Vagina (tissue), 2 donors: ENCODE measurements around the gene ATL1. TPM values are rescaled to one million over a fixed set of nuclear protein-coding genes. Genes with fewer than 3 reads are reported as not detected.

Source experiments
- DNase-seq, 2 donors: peaks; one replicate each; pipeline ENCODE4 v3.0.0-alpha.2; 2017; ENCODE audit errors: extremely low spot score in 2 of 2
- H3K27ac ChIP-seq: fragments of 200-600 bp; sonication (generic); one replicate; pipeline ENCODE4 v1.5.1; 2019
- H3K27me3 ChIP-seq: fragments of 200-600 bp; sonication (generic); one replicate; pipeline ENCODE4 v1.5.1; 2019
- H3K36me3 ChIP-seq, 2 donors: fragments of 200-600 bp; sonication (generic); one replicate each; pipeline ENCODE4 v1.5.1; 2017 to 2019
- H3K4me1 ChIP-seq: fragments of 200-600 bp; sonication (generic); one replicate; pipeline ENCODE4 v1.5.1; 2019
- H3K4me3 ChIP-seq, 2 donors: fragments of 200-600 bp; sonication (generic); 1 replicate in 1 of 2; 2 replicates in 1 of 2; pipeline ENCODE4 v1.5.1; 2016 to 2019
- H3K9me3 ChIP-seq: fragments of 200-600 bp; sonication (generic); one replicate; pipeline ENCODE4 v1.5.1; 2019
- POLR2A ChIP-seq, 2 donors: fragments of 450-650 bp; IDR thresholded peaks; one replicate each; pipeline ENCODE4 v1.6.1; 2017; ENCODE audit warnings: antibody characterized with exemption in 2 of 2, mild to moderate bottlenecking in 2 of 2, moderate library complexity in 2 of 2
- POLR2AphosphoS5 ChIP-seq, 2 donors: sonication (generic); formaldehyde crosslinking; IDR thresholded peaks; one replicate each; pipeline ENCODE4 v1.9.0; 2017; ENCODE audit warnings: antibody characterized with exemption in 2 of 2, mild to moderate bottlenecking in 2 of 2, low read depth in 1 of 2; ENCODE audit not compliant: insufficient read depth in 1 of 2
- intact Hi-C: fragments of 100-400 bp; cut with DNase I; formaldehyde crosslinking; loops from one replicate; pipeline ENCODE4 v1.15.1; 2023
- total RNA-seq: library from RNA; depleted of rRNA; stranded (reverse); fragments of >200 nt; gene quantifications from one replicate; pipeline ENCODE4 v1.2.3, GENCODE V29; 2016
- TF ChIP-seq, protein P1 (sequence below), 3 experiments: fragments of 450-650 bp in 2 of 3; fragments of 200-600 bp in 1 of 3; sonication (generic) in 1 of 3; IDR thresholded peaks; one replicate each; pipeline ENCODE4 v1.5.1; 2017 to 2019; ENCODE audit warnings: antibody characterized with exemption in 3 of 3, mild to moderate bottlenecking in 2 of 3, moderate library complexity in 2 of 3

Gene ATL1
- total RNA-seq, 1 donor from 2014 or later, result 6.9 TPM

DNA sequence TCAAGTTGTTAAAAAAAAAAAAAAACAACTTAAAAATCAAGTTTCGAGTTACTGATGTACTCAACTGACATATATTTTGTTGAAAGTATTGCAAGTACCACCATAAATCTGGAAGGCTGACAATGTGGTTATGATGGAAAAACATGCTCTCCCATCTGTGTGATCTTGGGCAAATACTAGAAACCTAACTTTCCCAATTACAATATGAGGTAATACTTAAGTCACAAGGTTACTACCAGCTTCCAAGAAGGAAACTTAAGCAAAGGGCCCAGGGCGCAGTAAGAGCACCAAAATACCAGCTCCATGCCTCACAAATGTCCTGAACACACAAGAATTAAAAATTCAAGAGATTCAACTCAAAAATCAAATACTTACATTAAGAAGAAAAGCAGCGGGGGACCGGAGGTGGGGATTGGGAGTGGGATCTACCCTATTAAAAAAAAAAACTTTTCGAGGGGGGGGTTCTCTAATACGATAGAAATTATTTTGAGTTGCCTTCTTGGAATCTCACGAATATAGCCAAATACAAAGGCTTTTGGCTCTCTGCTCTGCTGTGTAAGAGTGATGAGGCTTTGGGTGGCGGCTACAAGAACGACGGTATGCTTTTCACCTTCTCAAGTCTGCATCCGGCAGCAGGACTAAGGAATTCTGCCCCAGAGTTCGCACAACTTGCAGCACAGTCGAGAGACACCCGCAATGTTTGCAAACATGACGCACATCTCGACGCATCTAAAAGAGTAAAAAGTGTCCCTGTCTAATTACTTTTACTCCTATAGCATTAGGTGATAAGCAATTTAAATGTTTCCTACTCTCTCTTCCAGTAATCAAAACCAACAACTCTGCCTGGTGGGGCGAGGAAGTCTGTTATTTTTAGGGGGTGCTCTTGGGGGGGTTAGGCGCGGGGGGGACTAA lies 107.1 kb downstream of the ATL1 start:
- H3K27ac ChIP-seq, result peak overlapping the region; percentile 98
- no peaks in the 10 kb centered on the region for H3K27me3 ChIP-seq
- peaks cover 34% of the 10 kb centered on the region for H3K4me1 ChIP-seq
- H3K4me3 ChIP-seq, result peak overlapping the region; percentile 73 to 91
- no peaks in the 10 kb centered on the region for H3K9me3 ChIP-seq
- intact Hi-C loops, result no loop called here
- no peaks in the 10 kb centered on the region for H3K36me3 ChIP-seq
- TF ChIP-seq, protein P1, sequence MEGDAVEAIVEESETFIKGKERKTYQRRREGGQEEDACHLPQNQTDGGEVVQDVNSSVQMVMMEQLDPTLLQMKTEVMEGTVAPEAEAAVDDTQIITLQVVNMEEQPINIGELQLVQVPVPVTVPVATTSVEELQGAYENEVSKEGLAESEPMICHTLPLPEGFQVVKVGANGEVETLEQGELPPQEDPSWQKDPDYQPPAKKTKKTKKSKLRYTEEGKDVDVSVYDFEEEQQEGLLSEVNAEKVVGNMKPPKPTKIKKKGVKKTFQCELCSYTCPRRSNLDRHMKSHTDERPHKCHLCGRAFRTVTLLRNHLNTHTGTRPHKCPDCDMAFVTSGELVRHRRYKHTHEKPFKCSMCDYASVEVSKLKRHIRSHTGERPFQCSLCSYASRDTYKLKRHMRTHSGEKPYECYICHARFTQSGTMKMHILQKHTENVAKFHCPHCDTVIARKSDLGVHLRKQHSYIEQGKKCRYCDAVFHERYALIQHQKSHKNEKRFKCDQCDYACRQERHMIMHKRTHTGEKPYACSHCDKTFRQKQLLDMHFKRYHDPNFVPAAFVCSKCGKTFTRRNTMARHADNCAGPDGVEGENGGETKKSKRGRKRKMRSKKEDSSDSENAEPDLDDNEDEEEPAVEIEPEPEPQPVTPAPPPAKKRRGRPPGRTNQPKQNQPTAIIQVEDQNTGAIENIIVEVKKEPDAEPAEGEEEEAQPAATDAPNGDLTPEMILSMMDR (IDR thresholded peaks at IDR 0.05), result no peak
- TF ChIP-seq POLR2AphosphoS5 (IDR thresholded peaks at IDR 0.05; ENCODE audit: insufficient read depth in 1 of 2, low read depth in 1 of 2) (peak in 1 of 2 donors; percentile 69), POLR2A (IDR thresholded peaks at IDR 0.05) (peak in 1 of 2 donors; percentile 55)
- DNase-seq, result no peak

DNA sequence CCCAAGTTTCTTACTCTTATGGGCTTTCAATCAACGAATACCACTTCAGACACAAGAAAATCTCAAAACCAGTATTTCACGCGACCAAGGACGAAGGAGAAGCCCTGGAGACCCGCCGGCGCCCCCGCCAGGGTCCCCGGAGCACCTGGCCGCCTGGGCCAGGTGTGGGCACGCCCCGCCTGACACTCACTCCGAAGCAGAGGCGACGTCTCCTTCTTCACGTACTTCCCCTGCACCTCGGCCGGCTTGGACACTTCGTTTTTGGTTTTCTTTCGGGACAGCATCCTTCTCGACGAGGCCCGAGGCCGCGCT lies 107.7 kb downstream of the ATL1 start:
- Histone ChIP-seq H3K27ac (peak overlapping the region; percentile 98), H3K9me3 (no peaks in the 10 kb centered on the region), H3K4me3 (peak overlapping the region; percentile 73 to 91), H3K27me3 (no peaks in the 10 kb centered on the region), H3K4me1 (peaks cover 34% of the 10 kb centered on the region), H3K36me3 (no peaks in the 10 kb centered on the region)
- intact Hi-C loops, result no loop called here
- no peak for DNase-seq
- TF ChIP-seq POLR2AphosphoS5 (IDR thresholded peaks at IDR 0.05; ENCODE audit: insufficient read depth in 1 of 2, low read depth in 1 of 2) (no peak), POLR2A (IDR thresholded peaks at IDR 0.05) (no peak)
- TF ChIP-seq, protein P1 (IDR thresholded peaks at IDR 0.05), result no peak

DNA sequence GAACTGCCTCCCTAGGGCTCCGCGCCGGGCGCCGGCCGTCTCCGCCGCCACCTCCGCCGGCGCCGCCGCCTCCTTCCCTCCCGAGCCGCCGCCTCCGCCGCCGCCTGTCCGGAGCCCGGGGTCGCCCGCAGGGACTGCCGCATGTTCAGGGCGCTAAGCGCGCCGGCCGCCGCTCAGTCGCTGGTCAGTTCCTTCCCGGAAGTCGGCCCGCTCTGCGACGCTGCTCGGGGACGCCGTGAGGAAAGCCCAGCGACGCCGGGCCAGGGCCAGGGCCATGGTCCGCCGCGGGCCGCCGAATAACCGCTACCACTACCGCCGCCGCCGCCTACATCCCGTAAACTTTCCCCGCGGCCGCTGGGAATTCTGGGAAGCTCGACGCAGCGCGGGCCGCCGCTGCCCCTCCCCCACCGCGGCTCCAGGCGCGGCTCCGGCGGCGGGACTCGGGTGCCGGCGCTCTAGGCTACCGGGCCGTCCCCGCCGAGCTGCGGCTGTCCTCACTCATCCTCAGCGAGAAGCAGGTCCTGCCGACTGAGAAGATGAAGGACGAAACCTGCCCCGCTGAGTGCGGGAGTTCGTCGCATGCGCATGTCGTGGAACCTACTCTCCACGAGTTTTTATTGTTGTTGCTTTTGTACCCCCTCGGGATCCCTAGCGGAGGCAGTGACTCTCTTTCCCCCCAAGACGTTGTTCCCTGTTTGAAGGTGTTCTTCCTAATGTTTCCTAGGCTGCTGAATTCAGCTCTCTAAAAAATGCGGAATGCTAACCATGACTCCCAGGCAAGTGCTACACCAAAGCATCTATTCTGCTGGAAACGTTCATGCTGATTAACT lies 108.3 kb downstream of the ATL1 start, which contains the start of gene SAV1:
TSS of gene SAV1 (minus strand) at position 311 of the 830 bp plus-strand sequence. CDS start 339 bp downstream, outside the sequence.
- Histone ChIP-seq H3K27ac (peak within 1 kb of the TSS; percentile 98), H3K36me3 (no peaks in the 10 kb centered on the region), H3K27me3 (no peaks in the 10 kb centered on the region), H3K9me3 (no peaks in the 10 kb centered on the region), H3K4me1 (peaks cover 34% of the 10 kb centered on the region), H3K4me3 (peak within 1 kb of the TSS; percentile 73 to 91)
- intact Hi-C loops, result no loop called here
- TF ChIP-seq POLR2AphosphoS5 (IDR thresholded peaks at IDR 0.05; ENCODE audit: insufficient read depth in 1 of 2, low read depth in 1 of 2), result peak in 1 of 2 donors; percentile 74
- TF ChIP-seq, protein P1 (IDR thresholded peaks at IDR 0.05), result no peak
- peak in 1 of 2 donors; percentile 66 for TF ChIP-seq POLR2A (IDR thresholded peaks at IDR 0.05)
- DNase-seq, result peak in 1 of 2 donors; percentile 93

DNA sequence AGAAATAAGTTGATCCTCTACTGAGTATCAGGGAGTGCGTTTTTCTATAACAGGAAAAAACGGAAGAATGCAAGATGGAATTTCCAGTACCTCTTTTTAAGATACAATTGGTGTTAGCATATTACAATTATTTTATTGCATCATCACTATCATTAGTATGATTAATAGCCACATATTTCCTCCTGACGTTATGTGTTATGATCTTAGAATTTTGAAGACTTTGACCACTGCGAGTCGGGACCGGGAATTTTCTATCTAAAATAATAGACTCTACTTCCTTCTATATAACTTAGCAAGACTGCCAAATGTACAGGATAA lies 108.8 kb downstream of the ATL1 start:
- no peak for TF ChIP-seq POLR2AphosphoS5 (IDR thresholded peaks at IDR 0.05; ENCODE audit: insufficient read depth in 1 of 2, low read depth in 1 of 2)
- TF ChIP-seq, protein P1 (IDR thresholded peaks at IDR 0.05), result no peak
- TF ChIP-seq POLR2A (IDR thresholded peaks at IDR 0.05), result no peak
- Histone ChIP-seq H3K27me3 (no peaks in the 10 kb centered on the region), H3K36me3 (no peaks in the 10 kb centered on the region), H3K27ac (peak overlapping the region; percentile 98), H3K4me3 (peak overlapping the region; percentile 73 to 91), H3K9me3 (no peaks in the 10 kb centered on the region), H3K4me1 (peaks cover 28% of the 10 kb centered on the region)
- intact Hi-C loops, result no loop called here
- no peak for DNase-seq
